ENCODE measurements around the gene LRFN2.

- TF ChIP-seq POLR2AphosphoS5 (IDR thresholded peaks at IDR 0.05) (no peak), POLR2A (IDR thresholded peaks at IDR 0.05) (no peak)
- TF ChIP-seq, protein P1, sequence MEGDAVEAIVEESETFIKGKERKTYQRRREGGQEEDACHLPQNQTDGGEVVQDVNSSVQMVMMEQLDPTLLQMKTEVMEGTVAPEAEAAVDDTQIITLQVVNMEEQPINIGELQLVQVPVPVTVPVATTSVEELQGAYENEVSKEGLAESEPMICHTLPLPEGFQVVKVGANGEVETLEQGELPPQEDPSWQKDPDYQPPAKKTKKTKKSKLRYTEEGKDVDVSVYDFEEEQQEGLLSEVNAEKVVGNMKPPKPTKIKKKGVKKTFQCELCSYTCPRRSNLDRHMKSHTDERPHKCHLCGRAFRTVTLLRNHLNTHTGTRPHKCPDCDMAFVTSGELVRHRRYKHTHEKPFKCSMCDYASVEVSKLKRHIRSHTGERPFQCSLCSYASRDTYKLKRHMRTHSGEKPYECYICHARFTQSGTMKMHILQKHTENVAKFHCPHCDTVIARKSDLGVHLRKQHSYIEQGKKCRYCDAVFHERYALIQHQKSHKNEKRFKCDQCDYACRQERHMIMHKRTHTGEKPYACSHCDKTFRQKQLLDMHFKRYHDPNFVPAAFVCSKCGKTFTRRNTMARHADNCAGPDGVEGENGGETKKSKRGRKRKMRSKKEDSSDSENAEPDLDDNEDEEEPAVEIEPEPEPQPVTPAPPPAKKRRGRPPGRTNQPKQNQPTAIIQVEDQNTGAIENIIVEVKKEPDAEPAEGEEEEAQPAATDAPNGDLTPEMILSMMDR (IDR thresholded peaks at IDR 0.05) = no peak
These were observed 51.3 kb downstream of the LRFN2 start for GRCh38 chr6:40535819-40536380.

Data from breast epithelium (tissue), 3 donors.